Right lobe of liver (tissue), 4 donors: ENCODE data around the gene SULT1B1.

Experiments
- CTCF ChIP-seq, 4 donors: fragments of 200-600 bp in 3 of 4; fragments of 450-650 bp in 1 of 4; IDR thresholded peaks; one replicate each; pipeline versions ENCODE4 v1.5.1 to v1.8.0; 2016 to 2022; ENCODE audit warnings: antibody characterized with exemption in 4 of 4, mild to moderate bottlenecking in 2 of 4
- POLR2A ChIP-seq: fragments of 450-650 bp; IDR thresholded peaks from one replicate; pipeline ENCODE4 v1.6.1; 2017; ENCODE audit warnings: antibody characterized with exemption, mild to moderate bottlenecking
- donor health status: DM: no; HTN: no; CAD: no.
- donor health status: DM: no; HTN: no; CAD: no.
- donor health status: DM: no; HTN: yes; CAD: no.

- TF ChIP-seq CTCF (IDR thresholded peaks at IDR 0.05) (no peak), POLR2A (no peak)
These were observed 52.2 kb downstream of the SULT1B1 start for GRCh38 chr4:69708211-69708610.
